ENCODE data around the gene DNAH10.

- TF ChIP-seq POLR2A (IDR thresholded peaks at IDR 0.05) (no peak), CTCF (IDR thresholded peaks at IDR 0.05) (no peak)
Observed at GRCh38 chr12:123762715-123763052, 583 bp downstream of the DNAH10 start.
